CD4-positive, alpha-beta T cell (primary cell): ENCODE data around the gene TP53I3. TPM values are rescaled to one million over a fixed set of nuclear protein-coding genes. Genes with fewer than 3 reads are reported as not detected.
A peak's percentile ranks its signal among the peaks of the same experiment; 100 is the strongest.

Experiments
- ATAC-seq: fragments of 200-7000 bp; cut with Tn5 transposase; one replicate; pipeline ENCODE4 v1.10.0; 2022; ENCODE audit warnings: mild to moderate bottlenecking; ENCODE audit not compliant: poor library complexity
- CTCF ChIA-PET: fragments of 350-600 bp; sonication (Branson Sonifier 250); formaldehyde crosslinking; loops from one replicate; lab custom pipeline; 2021; ENCODE audit warnings: antibody characterized with exemption, inconsistent platforms; lab: Charles Lee
- POLR2A ChIA-PET: fragments of 350-600 bp; sonication (Branson Sonifier 250); formaldehyde crosslinking; loops from one replicate; lab custom pipeline; 2021; ENCODE audit warnings: antibody characterized with exemption, inconsistent platforms; lab: Charles Lee
- DNase-seq, 14 experiments: peaks; one replicate each; pipeline ENCODE4 v3.0.0-alpha.2; 2013 to 2020; ENCODE audit warnings: mixed read lengths in 2 of 14
- H3K27ac ChIP-seq, 2 donors: one replicate each; pipeline versions ENCODE4 v1.5.1 to v1.7.0; 2013; ENCODE audit warnings: low read length in 2 of 2, low read depth in 1 of 2, mild to moderate bottlenecking in 1 of 2
- H3K27me3 ChIP-seq, 2 experiments: 1 replicate in 1 of 2; 2 replicates in 1 of 2; pipeline versions ENCODE4 v1.6.1 to v1.7.0; 2013; ENCODE audit warnings: low read length in 2 of 2, control low read depth in 1 of 2, mild to moderate bottlenecking in 1 of 2, moderate library complexity in 1 of 2; ENCODE audit not compliant: insufficient read depth in 2 of 2, control insufficient read depth in 1 of 2
- H3K36me3 ChIP-seq: one replicate; pipeline ENCODE4 v1.6.1; 2013; ENCODE audit warnings: low read length, control low read depth; ENCODE audit not compliant: insufficient read depth
- H3K4me1 ChIP-seq: one replicate; pipeline ENCODE4 v1.6.1; 2013; ENCODE audit warnings: low read length, control low read depth; ENCODE audit not compliant: insufficient read depth
- H3K4me3 ChIP-seq: one replicate; pipeline ENCODE4 v1.5.1; 2013; ENCODE audit warnings: mild to moderate bottlenecking, low read length, moderate library complexity
- H3K9me3 ChIP-seq, 2 experiments: 1 replicate in 1 of 2; 2 replicates in 1 of 2; pipeline versions ENCODE4 v1.6.1 to v1.7.0; 2013; ENCODE audit warnings: low read length in 2 of 2, mild to moderate bottlenecking in 2 of 2, control low read depth in 1 of 2, moderate library complexity in 1 of 2; ENCODE audit not compliant: control insufficient read depth in 1 of 2, insufficient read depth in 1 of 2
- H3K27ac Mint-ChIP-seq: one replicate; pipeline ENCODE4 v1.8.0; 2020; ENCODE audit warnings: mixed read lengths
- H3K27me3 Mint-ChIP-seq: one replicate; pipeline ENCODE4 v1.8.0; 2021; ENCODE audit warnings: mixed read lengths
- H3K36me3 Mint-ChIP-seq: one replicate; pipeline ENCODE4 v1.8.0; 2021; ENCODE audit warnings: low read depth, mixed read lengths
- H3K4me1 Mint-ChIP-seq: one replicate; pipeline ENCODE4 v1.8.0; 2021; ENCODE audit warnings: low read depth, mixed read lengths
- H3K4me3 Mint-ChIP-seq: one replicate; pipeline ENCODE4 v1.8.0; 2020; ENCODE audit warnings: mild to moderate bottlenecking, mixed read lengths
- H3K9me3 Mint-ChIP-seq: one replicate; pipeline ENCODE4 v1.8.0; 2020; ENCODE audit warnings: mixed read lengths
- intact Hi-C, 2 experiments: fragments of 100-400 bp; cut with DNase I in 1 of 2; cut with micrococcal nuclease in 1 of 2; formaldehyde crosslinking; loops; one replicate each; pipeline versions ENCODE4 v1.15.1 to v1.9.0; 2023 to 2025; cut with DNase I, micrococcal nuclease
- total RNA-seq, 174 experiments: library from RNA in 2 of 174; stranded (reverse) in 2 of 174; gene quantifications; one replicate each; pipeline ENCODE4 v1.2.3 and lab custom pipeline; 2021 to 2026
- TF ChIP-seq, protein P1 (sequence below): fragments of 200-600 bp; IDR thresholded peaks from one replicate; pipeline ENCODE4 v1.8.0; 2022; ENCODE audit warnings: antibody characterized with exemption, mild to moderate bottlenecking

Gene TP53I3
- total RNA-seq, 2 experiments from 2014 or later = 0.20 to 0.30 TPM

- Histone ChIP-seq H3K27me3 (no peaks in the 10 kb centered on the region), H3K27ac (no peak overlapping the region), H3K4me1 (peaks cover 13% of the 10 kb centered on the region), H3K36me3 (peaks cover 7% of the 10 kb centered on the region), H3K9me3 (no peaks in the 10 kb centered on the region), H3K4me3 (no peak overlapping the region)
- Mint-ChIP-seq H3K27ac (no peak overlapping the region), H3K27me3 (no peaks in the 10 kb centered on the region), H3K4me3 (no peak overlapping the region), H3K9me3 (no peaks in the 10 kb centered on the region), H3K36me3 (peaks cover 38% of the 10 kb centered on the region), H3K4me1 (peaks cover 13% of the 10 kb centered on the region)
- intact Hi-C loops = no loop called here
- CTCF ChIA-PET = no interaction called here
- no peak for ATAC-seq
- POLR2A ChIA-PET = no interaction called here
- TF ChIP-seq, protein P1, sequence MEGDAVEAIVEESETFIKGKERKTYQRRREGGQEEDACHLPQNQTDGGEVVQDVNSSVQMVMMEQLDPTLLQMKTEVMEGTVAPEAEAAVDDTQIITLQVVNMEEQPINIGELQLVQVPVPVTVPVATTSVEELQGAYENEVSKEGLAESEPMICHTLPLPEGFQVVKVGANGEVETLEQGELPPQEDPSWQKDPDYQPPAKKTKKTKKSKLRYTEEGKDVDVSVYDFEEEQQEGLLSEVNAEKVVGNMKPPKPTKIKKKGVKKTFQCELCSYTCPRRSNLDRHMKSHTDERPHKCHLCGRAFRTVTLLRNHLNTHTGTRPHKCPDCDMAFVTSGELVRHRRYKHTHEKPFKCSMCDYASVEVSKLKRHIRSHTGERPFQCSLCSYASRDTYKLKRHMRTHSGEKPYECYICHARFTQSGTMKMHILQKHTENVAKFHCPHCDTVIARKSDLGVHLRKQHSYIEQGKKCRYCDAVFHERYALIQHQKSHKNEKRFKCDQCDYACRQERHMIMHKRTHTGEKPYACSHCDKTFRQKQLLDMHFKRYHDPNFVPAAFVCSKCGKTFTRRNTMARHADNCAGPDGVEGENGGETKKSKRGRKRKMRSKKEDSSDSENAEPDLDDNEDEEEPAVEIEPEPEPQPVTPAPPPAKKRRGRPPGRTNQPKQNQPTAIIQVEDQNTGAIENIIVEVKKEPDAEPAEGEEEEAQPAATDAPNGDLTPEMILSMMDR = no peak
- DNase-seq = no peak
Observed at GRCh38 chr2:24088821-24089359, 4.3 kb upstream of the TP53I3 start.

- TF ChIP-seq, protein P1 = no peak
- Histone ChIP-seq H3K4me1 (peaks cover 19% of the 10 kb centered on the region), H3K9me3 (no peaks in the 10 kb centered on the region), H3K36me3 (peaks cover 7% of the 10 kb centered on the region), H3K27ac (no peak overlapping the region), H3K4me3 (no peak overlapping the region), H3K27me3 (no peaks in the 10 kb centered on the region)
- ChIA-PET POLR2A (no interaction called here), CTCF (interaction anchor here (0.6 kb wide), 1 partner anchor 196 kb away, joined by 3 read pairs; no protein-coding TSS in a partner anchor)
- Mint-ChIP-seq H3K27ac (no peak overlapping the region), H3K27me3 (no peaks in the 10 kb centered on the region), H3K36me3 (peaks cover 33% of the 10 kb centered on the region), H3K4me1 (peaks cover 21% of the 10 kb centered on the region), H3K4me3 (no peak overlapping the region), H3K9me3 (no peaks in the 10 kb centered on the region)
- no peak for DNase-seq
- intact Hi-C loops = no loop called here
- ATAC-seq = no peak
Observed at GRCh38 chr2:24087032-24087431, 2.4 kb upstream of the TP53I3 start.

GRCh38 chr2:24086241-24086640 is 1.6 kb upstream of the TP53I3 start:
- Histone ChIP-seq H3K36me3 (peaks cover 10% of the 10 kb centered on the region), H3K4me3 (no peak overlapping the region), H3K9me3 (no peaks in the 10 kb centered on the region), H3K27ac (no peak overlapping the region), H3K4me1 (peaks cover 19% of the 10 kb centered on the region), H3K27me3 (no peaks in the 10 kb centered on the region)
- Mint-ChIP-seq H3K4me1 (peaks cover 21% of the 10 kb centered on the region), H3K4me3 (peak overlapping the region; percentile 48), H3K27ac (no peak overlapping the region), H3K36me3 (peaks cover 36% of the 10 kb centered on the region), H3K27me3 (no peaks in the 10 kb centered on the region), H3K9me3 (no peaks in the 10 kb centered on the region)
- TF ChIP-seq, protein P1 = no peak
- POLR2A ChIA-PET = no interaction called here
- intact Hi-C loops = no loop called here
- CTCF ChIA-PET = no interaction called here
- no peak for DNase-seq
- no peak for ATAC-seq
